HTR-8/SVneo (cell line): ENCODE data around the gene POLR3A.
A peak's percentile ranks its signal among the peaks of the same experiment; 100 is the strongest.

Experiments
- DNase-seq: peaks from one replicate; pipeline ENCODE4 v3.0.0; 2011; ENCODE audit warnings: low spot score, mixed read lengths; ENCODE audit not compliant: insufficient read length
- FAIRE-seq: peaks from 2 replicates; lab custom pipeline; 2011; peaks lifted over from hg19 to GRCh38; lab: Jason Lieb, UNC

Gene POLR3A

DNA sequence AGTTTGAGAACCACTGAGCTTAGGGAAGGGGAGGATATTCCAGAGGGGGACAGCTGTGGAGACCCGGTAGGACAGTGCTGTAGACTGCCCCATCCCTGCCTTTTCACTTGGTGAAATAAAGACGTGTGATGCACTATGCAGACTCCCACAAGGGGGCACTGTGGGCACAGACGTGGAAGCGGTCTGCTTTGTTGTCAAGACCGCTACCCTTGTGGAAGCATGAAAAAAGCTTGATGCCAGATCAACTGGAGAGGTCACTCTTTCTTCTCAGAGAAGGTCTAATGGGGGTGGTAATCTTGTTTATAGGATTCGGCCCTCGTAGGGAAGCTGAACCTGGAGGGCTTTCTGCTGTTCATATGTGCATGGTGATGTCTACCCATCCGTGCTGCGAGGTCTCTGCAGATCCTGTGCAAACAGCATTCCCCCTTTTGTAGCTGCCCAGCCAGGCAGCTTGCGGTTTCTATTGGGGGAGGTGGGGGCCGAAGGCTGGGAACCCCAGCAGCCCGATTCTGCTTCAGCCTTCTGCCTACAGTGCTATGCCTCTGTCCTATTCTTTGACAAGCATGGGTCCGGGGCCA lies 18.1 kb upstream of the POLR3A start:
- FAIRE-seq (peak; percentile 48), DNase-seq (peak; percentile 76)

DNA sequence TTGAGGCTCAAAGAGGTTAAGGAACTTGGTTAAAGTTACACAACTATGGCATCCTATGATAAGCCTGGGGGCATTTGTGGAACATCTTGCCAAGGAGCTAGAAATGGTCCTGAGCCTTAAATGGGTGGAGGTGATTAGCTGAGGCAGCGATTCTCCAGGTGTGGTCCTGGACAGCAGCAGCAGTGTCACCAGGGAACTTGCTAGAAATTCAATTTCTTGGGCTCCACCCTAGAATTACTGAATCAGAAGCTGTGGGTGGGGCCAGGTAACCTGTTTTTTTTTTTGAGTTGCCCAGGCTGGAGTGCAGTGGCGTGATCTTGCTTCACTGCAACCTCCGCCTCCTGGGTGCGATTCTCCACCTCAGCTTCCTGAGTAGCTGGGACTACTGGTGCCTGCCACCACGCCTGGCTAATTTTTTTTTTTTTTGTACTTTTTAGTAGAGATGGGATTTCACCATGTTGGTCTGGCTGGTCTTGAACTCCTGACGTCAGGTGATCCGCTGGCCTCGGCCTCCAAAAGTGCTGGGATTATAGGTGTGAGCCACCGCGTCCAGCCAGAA lies 17.5 kb upstream of the POLR3A start:
- FAIRE-seq = no peak
- no peak for DNase-seq

DNA sequence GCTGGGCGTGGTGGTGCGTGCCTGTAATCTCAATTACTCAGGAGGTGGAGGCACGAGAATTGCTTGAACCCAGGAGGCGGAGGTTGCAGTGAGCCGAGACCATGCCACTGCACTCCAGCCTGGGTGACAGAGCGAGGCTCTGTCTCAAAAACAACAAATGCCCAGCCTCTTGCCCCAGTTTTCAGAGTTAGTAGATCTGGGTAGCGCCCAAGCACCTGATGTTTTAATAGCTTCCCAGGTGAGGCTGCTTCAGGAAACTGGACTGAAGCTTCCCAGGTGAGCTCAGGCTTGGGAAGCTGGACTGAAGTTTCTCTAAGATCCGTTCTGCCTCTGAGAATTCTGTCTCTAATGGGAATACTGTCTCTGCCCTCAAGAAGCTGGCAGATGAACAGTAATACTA lies 16.5 kb upstream of the POLR3A start:
- DNase-seq = no peak
- no peak for FAIRE-seq

DNA sequence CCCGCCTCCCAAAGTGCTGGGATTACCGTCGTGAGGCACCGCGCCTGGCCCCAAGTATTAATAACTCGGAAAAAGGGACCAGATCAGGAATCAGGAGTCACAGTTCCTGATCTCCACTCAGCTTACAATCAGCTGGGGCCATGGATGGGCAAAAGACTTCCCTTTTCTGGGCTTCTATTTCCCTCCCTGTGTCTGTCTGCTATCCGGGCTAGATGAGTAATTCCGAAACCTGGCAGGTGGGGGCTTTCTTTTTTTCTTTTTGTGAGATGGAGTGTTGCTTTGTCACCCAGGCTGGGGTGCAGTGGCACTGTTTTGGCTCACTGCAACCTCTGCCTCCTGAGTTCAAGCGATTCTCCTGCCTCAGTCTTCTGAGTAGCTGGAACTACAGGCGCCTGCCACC lies 15.9 kb upstream of the POLR3A start:
- DNase-seq = no peak
- no peak for FAIRE-seq

DNA sequence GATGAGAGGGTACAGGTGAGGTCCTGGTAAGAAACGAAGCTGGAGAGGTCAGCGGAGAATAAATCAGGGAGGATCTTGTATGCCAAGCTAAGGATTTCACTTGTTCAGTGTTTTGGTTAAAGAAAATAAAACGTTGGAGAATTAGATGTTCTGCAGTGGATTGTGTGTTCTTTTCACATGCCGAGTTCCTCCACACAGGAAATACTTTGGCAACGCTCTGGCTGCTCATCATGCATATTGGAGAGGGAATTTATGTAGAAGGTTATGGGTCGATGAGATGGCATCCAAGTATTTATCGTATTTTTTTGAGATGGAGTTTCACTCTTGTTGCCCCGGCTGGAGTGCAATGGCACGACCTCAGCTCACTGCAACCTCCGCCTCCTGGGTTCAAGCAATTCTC lies 15.4 kb upstream of the POLR3A start:
- FAIRE-seq = no peak
- no peak for DNase-seq

DNA sequence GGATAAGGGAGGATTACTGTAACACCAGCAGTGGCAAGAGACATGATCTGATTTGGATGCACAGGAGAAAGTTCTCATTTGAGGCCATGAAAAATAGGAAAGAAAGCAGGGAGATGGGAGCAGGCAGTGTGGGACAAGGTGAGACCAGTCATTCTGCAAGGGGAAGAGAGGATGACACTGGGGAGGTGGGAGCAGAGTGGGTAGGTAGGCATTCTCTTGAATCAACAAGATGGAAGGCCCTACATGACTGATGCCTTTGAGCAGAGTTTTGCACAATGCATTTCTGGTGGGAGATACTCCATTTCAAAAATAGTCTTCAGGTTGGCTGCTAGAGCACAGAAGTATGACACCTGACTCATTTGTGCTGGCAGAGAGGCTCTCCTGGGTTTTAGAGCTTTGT lies 14.9 kb upstream of the POLR3A start:
- no peak for DNase-seq
- FAIRE-seq = no peak

DNA sequence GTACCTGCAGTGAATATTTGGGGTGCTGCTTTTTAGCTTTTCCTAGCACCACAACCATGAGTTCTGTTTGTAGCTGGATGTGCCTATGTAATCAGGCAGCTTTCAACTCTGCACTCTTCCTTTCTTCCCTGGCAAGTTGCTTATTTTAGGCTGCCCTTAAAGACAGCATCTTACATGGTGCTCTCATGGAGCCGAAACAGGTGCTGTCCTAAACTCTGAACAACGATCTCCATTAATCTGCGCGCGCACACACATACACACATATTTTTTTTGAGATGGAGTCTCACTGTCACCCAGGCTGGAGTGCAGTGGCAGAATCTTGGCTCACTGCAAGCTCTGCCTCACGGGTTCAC lies 13.4 kb upstream of the POLR3A start:
- FAIRE-seq (no peak), DNase-seq (no peak)

DNA sequence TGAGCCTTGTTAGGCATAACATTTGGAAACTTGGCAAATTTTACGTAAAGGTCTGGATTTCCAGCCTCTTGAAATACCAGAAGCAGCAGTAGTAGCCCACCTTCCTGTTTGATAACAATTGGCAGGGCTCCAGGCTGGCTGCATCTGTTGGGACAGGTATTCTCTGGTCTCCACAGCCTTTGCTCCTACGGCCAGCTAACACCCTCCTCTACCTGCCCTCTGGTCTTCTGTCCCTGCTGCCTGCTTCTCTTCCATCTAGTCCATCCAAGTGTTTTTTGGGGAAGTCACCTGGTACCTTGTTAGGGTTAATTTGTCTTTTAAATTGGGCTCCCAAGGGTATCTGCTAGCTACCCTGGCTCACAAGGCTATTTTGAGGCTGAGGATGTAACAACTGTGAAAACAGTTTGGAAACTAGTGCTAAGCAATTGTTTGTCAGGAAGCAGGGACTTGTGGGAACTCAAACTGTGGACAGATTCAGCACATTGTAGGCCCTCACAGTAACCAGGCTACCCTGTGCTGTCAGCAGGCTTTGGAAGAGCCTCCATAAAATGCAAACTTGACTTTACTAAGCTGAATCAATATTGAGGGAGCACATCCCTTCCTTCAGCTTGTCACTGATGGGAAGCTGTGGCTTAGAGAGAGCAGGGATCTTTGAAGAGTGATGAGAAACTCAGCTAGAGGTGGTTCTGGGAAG lies 12.9 kb upstream of the POLR3A start:
- DNase-seq (no peak), FAIRE-seq (no peak)

DNA sequence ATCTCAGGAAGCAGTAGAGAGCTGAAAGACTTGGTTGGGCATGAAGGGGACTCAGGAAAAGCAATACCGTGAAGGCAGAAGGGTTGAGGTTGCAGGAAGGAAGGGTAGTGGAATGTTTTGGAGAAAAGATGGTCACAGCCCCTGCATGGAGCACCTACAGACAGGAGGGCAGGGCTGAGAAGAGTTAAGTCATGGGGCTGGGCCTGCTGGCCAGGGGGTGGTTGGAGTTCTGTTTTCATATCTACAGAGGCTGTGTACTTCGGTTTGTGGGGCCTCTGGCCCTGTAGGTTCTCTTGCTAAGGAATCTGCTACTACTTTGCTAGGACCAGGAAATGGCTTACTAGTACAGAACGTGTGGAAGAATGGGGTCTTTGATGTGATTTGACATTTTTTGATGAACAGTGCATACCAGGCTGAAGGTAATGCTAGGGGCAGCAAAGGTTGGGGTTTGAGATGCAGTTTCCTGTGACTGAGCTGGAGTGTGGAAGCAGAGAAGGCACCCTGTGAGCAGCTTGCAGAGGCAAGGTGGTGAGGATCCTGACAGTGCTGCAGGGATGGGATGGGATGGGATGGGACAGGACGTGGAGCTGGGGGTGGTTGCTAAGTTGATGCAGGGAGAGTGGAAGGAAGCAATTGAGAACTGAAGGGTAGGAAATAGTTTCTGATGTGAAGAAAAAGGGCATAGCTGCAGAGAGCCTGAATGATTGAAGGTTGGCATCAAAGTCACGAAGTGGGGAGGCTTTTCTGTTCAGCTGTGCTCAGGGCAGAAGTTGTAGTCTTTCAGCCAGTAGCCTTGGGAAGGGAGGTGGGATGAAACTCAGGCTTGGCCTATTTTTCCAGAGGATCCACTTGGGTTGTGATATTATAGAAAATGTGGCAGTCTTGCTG lies 12.1 kb upstream of the POLR3A start:
- FAIRE-seq (no peak), DNase-seq (no peak)

DNA sequence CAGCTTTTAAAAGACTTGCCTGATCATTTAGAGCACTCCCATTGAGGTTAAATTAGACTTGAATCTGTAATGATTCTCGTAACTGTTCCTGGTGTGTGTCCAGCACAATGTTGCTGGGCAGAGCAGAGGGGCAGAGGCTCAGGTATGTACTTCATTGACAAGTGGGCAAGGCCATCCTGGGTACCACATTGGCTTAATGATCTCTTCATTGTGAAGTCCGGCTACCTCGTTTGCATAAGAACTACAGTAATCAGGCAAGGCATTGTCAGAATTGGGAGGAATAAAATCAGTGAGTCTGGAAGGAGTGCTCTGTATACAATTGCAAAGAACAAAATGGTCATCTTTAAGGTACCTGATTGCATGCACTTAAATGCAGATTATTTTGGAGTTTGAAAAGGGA lies 10.4 kb upstream of the POLR3A start:
- no peak for DNase-seq
- no peak for FAIRE-seq

DNA sequence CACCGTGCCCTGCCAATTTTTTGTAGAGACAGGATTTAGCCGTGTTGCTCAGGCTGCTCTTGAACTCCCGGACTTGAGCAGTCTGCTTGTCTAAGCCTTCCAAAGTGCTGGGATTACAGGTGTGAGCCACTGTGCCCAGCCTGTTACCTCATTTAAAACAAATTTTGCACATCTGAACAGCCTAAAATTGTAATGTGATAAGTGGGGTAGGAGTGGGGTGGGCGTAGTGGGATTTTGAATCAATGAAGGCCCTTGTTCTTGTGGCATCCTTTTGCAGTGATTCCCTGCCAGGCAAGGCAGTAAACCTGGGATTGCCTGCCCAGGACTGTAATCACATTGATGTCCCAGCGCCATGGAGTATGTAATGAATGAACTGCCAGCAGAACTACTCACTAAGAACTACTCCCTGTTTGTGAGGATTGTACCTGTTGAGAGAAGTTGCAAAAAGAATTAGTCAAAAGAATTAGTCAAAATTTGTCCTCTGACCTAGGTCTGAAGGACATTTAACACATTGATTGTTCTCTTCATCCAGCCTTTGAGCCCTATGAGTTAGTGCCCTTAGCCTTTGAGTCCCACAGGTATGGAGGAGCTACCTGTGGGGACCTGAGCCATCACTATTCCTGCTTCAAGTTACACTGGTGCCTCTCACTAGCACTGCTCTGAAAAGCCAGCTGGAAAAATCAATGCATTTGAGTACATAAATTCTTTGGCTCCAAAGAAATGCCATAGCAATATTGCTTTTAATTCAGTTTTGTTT lies 9.7 kb upstream of the POLR3A start:
- FAIRE-seq = no peak
- DNase-seq = no peak

DNA sequence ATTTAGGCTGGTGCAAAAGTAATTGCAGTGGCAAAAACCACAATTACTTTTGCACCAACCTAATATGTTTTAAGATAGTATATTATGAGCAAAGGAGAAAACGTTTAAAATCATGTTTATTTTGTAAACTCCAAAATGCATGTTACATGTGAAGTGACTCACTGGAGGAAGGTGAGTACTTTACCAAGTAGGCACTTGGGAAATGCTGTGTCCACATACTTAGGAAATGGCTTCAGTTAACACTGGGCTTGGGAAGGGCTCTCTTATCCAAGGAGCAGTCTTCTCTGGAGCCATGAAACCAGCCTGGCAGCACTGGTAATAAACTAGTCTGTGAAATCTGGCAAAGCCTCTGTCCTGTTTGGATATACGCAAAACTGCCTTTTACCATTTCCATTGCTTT lies 8.8 kb upstream of the POLR3A start:
- DNase-seq (no peak), FAIRE-seq (no peak)

DNA sequence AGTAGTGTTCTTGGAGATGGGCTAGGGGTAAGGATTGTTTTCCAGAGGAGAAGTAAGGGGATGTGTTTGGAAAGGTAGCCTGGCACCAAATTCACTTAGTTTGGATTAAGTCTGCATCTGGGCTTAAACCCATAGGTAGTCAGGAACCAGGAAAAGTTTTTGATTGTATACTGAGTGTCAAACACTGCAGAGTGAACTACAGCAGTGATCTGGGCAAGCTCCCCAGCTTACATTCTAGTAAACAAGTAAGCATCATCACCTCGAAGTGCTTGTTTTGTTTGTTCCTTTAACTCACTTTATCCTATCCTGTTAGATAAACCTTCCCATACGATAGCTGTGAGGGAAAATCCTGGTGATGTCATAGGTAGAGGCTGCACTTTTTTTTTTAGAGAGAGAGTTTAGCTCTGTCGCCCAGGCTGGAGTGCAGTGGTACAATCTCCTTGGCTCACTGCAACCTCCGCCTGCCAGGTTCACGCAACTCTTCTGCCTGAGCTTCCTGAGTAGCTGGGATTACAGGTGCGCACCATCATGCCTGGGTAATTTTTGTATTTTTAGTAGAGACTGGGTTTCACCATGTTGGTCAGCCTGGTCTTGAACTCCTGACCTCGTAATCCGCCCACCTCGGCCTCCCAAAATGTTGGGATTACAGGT lies 6.7 kb upstream of the POLR3A start:
- no peak for FAIRE-seq
- DNase-seq = no peak

DNA sequence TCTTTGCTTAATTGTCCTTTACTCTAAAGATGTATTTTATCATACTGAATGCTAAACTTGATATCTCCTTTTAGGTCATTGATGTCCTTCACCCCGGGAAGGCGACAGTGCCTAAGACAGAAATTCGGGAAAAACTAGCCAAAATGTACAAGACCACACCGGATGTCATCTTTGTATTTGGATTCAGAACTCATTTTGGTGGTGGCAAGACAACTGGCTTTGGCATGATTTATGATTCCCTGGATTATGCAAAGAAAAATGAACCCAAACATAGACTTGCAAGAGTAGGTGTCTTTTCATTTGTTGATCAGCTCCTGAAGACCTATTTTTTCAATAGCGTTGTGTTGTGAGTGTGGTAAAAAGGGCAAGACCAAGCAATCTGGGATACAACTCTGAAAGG lies 6.1 kb upstream of the POLR3A start:
- FAIRE-seq = no peak
- DNase-seq = no peak

DNA sequence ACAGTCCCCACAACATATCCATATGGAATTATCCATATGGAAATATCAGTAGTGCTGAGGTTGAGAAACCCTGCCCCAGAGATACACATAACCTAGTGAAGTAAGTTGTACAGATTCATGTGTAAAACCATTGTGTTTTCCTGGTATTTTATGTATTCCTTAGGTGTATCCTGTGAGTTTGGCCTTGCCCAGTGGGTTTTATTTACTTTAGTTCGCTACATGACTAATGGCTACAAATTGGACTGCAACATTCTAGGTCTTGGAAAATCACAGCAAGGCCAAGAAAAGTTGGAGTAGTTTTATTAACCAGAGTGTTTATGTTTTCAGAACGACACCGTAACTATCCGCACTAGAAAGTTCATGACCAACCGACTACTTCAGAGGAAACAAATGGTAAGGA lies 5.7 kb upstream of the POLR3A start:
- DNase-seq = no peak
- no peak for FAIRE-seq

DNA sequence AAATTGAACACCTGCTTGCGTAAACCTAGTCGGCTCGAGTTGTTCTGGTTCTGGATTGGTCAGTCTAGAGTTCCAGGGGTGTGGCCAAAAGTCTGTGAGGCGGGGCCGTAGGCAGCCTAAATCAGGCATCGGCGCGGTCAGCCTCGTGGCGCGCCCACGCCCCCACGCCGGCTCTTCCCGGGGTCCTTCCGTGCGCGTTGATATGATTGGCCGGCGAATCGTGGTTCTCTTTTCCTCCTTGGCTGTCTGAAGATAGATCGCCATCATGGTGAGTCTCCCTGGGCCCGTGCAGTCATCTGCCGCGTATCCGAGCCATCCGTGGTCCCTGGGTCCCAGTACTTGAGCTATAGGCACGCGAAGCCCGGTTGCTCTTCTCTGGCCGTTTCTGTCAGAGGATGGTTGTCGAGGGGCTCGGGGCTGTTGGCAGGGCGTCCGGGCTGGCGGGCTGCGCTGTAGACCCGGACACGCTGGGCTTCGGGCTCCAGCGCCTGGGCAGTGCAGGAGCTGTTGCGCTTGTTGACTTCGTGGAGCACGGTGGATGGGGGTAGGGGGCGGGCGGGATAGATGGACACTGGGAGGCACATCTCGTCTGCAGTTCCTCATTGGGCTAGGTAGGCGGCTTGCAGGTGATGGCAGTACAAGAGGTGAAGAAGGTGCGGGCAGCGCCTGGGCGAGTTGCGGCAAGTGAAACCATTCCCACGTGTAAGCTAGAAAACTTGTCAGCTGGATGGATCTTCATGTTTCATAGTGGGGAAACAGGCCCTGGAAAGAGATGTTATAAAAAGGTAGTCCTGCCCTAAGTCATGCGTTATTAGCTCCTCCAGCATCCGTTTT lies 4.5 kb upstream of the POLR3A start, which contains the start of gene RPS24:
TSS of gene RPS24 (plus strand) at position 227 of the 834 bp plus-strand sequence. CDS start at position 266, 39 bp downstream.
- DNase-seq (peak; percentile 93), FAIRE-seq (peak; percentile 33)

DNA sequence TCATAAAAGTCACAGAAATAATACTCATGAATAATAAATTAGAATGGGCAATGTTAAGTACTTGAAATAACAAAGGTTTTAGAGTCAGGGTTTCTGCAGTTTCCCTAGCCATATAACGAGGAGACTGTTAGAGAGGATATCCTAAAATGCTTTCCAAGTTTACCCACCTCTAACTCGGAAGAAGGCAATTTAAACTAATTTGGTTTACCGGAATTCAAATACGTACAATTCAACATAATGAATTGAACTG lies 4.0 kb upstream of the POLR3A start:
- DNase-seq (no peak), FAIRE-seq (no peak)

DNA sequence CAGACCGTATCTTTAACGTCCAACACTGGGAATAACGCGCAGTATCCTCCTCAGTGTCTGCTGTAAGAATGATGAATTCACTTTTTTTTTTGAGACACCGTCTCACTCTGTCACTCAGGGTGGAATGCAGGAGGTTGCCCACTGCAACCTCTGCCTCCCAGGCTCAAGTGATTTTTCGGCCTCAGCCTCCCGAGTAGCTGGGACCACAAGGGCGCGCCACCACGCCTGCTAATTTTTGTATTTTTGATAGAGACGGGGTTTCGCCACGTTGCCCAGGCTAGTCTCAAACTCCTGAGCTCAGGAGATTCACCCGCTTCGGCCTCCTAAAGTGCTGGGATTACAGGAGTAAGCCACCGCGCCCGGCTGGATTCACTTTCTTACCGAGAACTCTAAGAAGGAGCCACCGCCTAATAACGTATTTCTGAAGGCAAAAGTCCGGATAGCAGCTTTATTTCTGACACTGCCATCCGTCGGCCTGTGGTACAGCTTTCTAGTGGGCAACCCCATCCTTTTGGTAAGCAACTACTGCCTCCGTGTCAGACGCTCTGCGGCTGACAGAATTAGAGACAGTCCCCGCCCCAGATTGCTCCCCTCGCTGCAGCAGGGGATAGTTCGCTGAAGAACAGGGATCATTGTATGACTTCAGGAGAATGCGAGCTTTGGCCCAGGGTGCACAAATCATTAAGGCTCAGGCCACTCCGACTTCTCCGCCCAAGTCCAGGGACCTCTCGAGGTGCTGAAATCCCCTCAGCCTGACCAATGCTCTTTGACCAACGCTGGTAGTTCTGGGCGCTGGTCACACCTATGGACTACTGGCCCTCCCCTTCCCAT lies 662 bp downstream of the POLR3A start:
- FAIRE-seq = no peak
- no peak for DNase-seq
